HG02610 (cell line): ENCODE data around the gene ACOX3.
A peak's percentile ranks its signal among the peaks of the same experiment; 100 is the strongest.

Experiments
- ATAC-seq: cut with Tn5 transposase; IDR thresholded peaks from one replicate; pipeline ENCODE4 v1.9.1; 2021; ENCODE audit warnings: mild to moderate bottlenecking, moderate library complexity; ENCODE audit not compliant: unreplicated experiment

The ACOX3 gene

DNA sequence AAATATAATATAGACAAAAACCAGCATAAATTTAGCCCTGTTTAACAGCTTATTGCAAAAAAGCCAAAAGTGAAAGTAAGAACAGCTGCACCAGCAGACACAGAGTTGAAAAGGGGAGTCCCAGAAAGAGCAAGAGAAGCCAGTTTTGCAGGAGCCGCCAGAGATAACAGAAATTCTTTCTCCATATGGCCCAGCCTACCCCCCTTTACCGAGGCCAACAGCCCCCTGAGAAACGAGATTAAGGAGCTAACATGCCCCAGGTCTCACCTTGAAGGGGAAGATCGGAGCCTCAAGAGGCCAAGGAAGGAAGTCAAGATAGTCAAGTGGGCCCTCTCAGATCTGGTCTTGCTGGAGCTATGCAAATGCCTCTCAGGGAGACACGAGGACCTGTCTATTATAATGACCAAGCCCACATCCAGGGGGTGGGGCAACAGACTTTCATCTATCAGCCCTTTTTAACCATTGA lies 4.8 kb downstream of the ACOX3 start:
- ATAC-seq, result peak; percentile 62

DNA sequence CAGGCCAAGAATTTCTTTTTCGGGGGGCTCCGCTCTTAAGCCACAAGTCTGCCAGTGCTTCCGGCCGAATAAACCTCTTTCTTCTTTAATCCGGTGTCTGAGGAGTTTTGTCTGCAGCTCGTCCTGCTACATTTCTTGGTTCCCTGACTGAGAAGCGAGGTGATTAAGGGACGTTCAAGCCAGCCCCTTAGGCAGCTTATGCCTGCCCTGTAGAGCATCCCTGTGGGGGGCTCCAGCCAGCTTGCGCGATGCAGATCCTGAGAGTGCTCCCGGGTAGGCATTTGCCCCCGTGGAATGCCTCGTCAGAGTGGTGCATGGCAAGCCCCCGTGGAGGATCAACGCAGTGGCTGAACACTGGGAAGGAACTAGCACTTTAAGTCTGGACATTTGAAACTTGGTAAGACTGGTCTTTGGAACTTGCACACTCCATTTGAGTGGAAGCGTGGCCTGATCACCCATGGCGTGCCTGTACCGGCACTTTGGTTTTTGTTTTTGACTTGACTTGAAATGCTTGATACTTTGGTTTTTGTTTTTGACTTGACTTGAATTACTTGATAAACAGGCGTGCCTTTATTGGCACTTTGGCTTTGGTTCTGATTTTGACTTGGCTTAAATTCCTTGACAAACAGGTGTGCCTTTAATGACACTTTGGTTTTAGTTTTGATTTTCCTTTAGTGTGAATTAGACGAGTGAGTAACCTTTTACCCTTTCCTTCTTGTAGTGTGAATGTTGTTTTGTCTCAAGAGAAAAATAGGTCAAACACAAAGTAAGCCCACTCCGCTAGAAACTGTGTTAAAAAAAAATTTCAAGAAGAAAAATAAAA lies 6.1 kb downstream of the ACOX3 start:
- ATAC-seq, result no peak

DNA sequence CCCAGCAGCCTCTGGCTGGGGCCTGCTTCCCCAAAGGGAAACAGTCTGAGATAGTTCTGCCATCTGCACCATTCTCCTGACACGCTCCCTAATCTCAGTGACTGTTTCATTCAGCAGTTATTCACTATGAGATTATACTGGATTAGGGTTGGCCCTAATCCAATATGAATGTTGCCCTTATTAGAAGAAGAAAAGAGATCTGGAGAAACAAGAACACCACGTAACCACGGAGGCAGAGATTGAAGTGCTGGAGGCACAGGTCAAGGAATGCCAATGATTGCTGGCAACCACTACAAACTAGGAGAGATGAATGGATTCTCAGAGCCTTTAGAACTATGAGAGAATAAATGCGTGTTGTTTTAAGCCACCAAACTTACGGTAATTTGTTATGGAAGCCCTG lies 7.4 kb downstream of the ACOX3 start:
- no peak for ATAC-seq

DNA sequence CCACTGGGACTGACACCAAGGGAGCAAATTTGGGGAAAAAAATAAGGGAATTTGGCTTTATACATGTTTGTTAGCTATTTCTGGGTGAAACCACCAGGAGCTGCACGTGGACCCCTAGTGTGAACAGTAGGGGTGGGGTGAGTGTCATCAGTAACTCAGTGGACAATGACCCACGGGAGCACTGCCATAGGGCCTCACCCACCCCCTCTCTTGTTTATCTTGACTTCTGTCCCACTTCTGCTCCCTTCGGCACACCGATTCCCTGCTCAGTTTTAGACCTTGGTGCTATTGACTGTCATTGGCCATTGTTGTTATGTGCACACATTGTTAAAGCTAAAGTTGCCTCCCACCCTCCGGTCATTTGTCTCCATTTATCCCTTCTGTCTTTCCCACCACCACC lies 9.0 kb downstream of the ACOX3 start:
- no peak for ATAC-seq

- peak; percentile 94 for ATAC-seq
Observed at GRCh38 chr4:8428288-8429097, 12.0 kb downstream of the ACOX3 start.

GRCh38 chr4:8427761-8428287 lies 12.7 kb downstream of the ACOX3 start:
- peak; percentile 48 for ATAC-seq

DNA sequence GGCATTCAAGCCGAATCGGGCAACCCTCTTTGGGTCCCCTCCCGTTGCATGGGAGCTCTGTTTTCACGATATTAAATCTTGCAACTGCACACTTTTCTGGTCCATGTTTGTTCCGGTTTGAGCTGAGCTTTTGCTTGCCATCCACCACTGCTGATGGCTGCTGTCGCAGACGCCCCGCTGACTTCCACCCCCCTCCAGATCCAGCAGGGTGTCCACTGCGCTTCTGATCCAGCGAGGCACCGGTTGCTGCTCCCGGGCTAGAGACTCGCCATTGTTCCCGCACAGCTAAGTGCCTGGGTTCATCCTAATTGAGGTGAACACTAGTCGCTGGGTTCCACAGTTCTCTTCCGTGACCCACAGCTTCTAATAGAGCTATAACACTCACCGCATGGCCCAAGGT lies 13.3 kb downstream of the ACOX3 start:
- no peak for ATAC-seq

DNA sequence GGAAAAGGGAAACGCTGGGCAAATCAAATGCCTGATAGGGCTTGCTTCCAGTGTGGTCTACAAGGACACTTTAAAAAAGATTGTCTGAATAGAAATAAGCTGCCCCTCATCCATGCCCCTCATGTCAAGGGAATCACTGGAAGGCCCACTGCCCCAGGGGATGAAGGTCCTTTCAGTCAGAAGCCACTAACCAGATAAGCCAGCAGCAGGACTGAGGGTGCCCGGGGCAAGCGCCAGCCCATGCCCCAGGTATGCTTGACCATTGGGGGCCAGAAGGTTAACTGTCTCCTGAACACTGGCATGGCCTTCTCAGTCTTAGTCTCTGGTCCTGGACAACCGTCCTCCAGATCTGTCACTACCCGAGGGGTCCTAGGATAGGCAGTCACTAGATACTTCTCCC lies 17.7 kb downstream of the ACOX3 start:
- ATAC-seq, result no peak

DNA sequence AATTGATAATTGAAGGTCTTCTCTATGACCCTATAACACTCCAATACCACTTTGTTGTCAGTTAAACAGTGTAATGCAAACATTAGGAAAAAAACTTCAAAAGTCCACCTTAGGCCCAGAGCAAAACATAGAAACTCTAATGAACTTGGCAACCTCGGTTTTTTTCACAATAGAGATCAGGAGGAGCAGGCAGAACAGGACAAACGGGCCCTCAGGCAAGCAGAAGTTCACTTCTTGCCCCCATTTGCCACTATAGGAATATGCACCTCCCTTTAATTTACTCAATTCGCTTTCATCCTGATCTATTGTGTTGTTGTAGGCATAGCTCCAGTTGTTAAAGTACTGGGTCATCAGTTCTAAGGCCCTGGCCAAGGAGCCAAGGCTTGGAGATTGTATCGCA lies 18.2 kb downstream of the ACOX3 start:
- no peak for ATAC-seq

DNA sequence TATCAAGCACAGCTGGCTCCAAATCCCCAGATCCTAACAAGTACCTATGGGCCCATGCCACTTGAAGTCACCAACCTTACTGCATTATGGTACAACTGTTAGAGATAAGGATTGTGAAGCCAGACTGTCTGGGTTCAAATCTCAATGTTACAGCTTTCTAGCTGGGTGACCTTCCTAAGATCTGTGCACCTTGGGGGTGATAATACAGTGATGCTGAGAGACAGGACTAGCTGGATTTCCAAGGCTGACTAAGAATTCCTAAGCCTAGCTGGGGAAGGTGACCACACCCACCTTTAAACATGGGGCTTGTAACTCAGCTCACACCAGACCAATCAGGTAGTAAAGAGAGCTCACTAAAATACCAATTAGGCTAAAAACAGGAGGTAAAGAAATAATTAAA lies 20.4 kb downstream of the ACOX3 start:
- ATAC-seq, result peak; percentile 12

- peak; percentile 93 for ATAC-seq
Observed at GRCh38 chr4:8419222-8420041, 21.1 kb downstream of the ACOX3 start.

- ATAC-seq, result no peak
Observed at GRCh38 chr4:8417071-8417614, 23.4 kb downstream of the ACOX3 start.

- ATAC-seq, result no peak
Observed at GRCh38 chr4:8414377-8414776, 26.1 kb downstream of the ACOX3 start.

GRCh38 chr4:8412288-8412687 lies 28.2 kb downstream of the ACOX3 start:
- ATAC-seq, result no peak

DNA sequence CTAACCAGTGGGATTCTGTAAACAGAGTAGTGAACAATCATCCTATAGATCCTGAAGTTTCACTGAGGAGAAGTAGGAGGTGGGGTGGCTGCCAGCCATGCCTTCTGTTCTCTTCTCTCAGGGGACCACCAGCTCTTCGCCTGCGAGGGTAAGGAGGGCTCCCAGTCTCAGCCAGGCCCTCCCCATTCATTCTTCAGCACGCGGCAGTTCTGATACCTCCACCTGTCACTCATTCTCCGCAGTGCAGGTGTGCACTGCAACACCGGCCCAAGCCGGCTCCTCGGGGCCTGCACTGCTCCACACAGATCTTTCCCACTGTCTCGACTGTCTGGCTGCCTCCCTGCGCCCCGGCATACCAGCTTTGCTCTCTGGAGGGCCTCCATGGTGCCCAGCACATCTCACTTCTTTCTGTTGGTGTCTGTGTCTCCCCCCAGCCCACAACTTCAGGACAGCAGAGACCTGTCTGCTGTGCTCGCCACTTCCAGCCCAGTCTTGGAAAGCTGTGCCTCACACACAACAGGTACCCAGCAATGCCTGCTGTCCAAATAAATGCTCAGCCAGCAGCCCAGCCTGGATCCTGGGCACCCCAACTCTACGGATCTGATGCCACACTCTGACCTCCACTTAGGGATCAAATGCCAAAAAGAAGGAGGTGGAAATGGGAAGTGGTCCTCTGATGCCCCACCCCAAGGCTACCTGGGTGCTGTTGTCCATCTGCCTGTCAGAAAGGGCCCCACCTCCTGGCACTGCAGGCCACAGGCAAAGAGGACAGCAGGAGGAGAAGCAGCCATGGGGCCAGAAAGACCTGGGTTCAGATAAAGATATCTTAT lies 29.0 kb downstream of the ACOX3 start:
- ATAC-seq, result no peak

DNA sequence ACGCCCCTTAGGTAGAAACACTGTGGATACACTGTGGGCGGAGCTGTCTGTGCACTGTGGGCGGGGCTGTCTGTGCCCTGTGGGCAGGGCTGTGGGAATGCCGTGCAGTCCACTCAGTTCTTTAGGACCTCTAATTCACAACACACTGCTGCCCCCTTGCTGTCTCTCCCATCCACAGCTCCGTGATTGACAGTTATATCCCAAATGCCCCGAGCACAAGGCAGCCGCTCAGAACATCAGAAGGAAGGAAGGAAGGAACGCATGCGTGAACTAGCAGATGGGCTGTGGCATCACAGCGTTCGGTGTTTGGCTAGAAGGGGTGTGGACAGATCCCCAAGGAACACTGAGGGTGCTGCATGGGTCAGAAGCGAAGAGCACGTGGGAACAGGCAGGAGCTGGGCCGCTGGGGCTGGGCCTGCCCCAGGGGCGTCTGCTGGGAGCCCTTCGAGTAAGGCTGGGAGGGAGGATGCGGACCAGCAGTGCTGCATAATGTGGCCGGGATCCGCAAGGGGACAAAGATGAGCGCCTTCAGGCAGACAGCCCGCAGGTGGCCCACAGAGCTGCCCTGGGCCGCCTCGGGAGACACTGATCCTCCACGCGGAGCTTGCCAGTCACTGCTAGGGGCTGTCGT lies 29.8 kb downstream of the ACOX3 start:
- ATAC-seq, result no peak

- no peak for ATAC-seq
Observed at GRCh38 chr4:8410066-8410625, 30.4 kb downstream of the ACOX3 start.

GRCh38 chr4:8409264-8410065 lies 31.1 kb downstream of the ACOX3 start:
- ATAC-seq, result no peak
